Thymus (tissue), 11 donors: ENCODE data around the gene SLC4A5. TPM values are rescaled to one million over a fixed set of nuclear protein-coding genes. Genes with fewer than 3 reads are reported as not detected.
"Not testable (repeated sequence)": the region's sequence is repeated elsewhere in the genome, so short reads cannot be mapped to it uniquely, and the experiment has no call there.

Experiments used
- DNase-seq, 9 donors: peaks; one replicate each; pipeline ENCODE4 v3.0.0-alpha.2; 2013; ENCODE audit warnings: low spot score in 9 of 9, low read depth in 6 of 9, missing footprints in 1 of 9
- H3K27ac ChIP-seq, 2 donors: one replicate each; pipeline ENCODE4 v1.5.1; 2013; ENCODE audit warnings: control low read depth in 1 of 2, low read depth in 1 of 2, low read length in 1 of 2, mild to moderate bottlenecking in 1 of 2, moderate library complexity in 1 of 2
- H3K27me3 ChIP-seq, 2 donors: one replicate each; pipeline ENCODE4 v1.5.1; 2013; ENCODE audit warnings: low read length in 1 of 2; ENCODE audit not compliant: control insufficient read depth in 2 of 2, insufficient read depth in 1 of 2
- H3K36me3 ChIP-seq, 2 donors: one replicate each; pipeline ENCODE4 v1.5.1; 2013; ENCODE audit warnings: low read length in 1 of 2, mild to moderate bottlenecking in 1 of 2, moderate library complexity in 1 of 2; ENCODE audit not compliant: control insufficient read depth in 2 of 2, insufficient read depth in 2 of 2
- H3K4me1 ChIP-seq, 2 donors: one replicate each; pipeline ENCODE4 v1.5.1; 2013; ENCODE audit warnings: low read length in 2 of 2; ENCODE audit not compliant: control insufficient read depth in 2 of 2, insufficient read depth in 2 of 2
- H3K4me3 ChIP-seq, 2 donors: one replicate each; pipeline ENCODE4 v1.5.1; 2013; ENCODE audit warnings: low read length in 2 of 2, control low read depth in 1 of 2, mild to moderate bottlenecking in 1 of 2
- H3K9me3 ChIP-seq, 2 donors: one replicate each; pipeline ENCODE4 v1.5.1; 2013; ENCODE audit warnings: low read length in 1 of 2, mild to moderate bottlenecking in 1 of 2; ENCODE audit not compliant: control insufficient read depth in 2 of 2, insufficient read depth in 1 of 2
- WGBS: extraction: QIAGEN DNeasy Blood & Tissue Kit; methylation state at CpG from one replicate; pipeline ENCODE4 v1.1.7; 2013; 5-methylcytosine and 5-hydroxymethylcytosine counted together
- polyA plus RNA-seq: library from polyadenylated mRNA; stranded (reverse); fragments of 200-250 nt; gene quantifications from one replicate; pipeline ENCODE4 v1.2.3, GENCODE V29; 2013
- total RNA-seq: library from RNA; stranded (reverse); fragments of 120-200 nt; gene quantifications from one replicate; pipeline ENCODE4 v1.2.4, GENCODE V29; 2013
- donor health status: healthy.

SLC4A5 gene
- total and polyA plus RNA-seq, 2 donors = 0.85 to 2.5 TPM

GRCh38 chr2:74347303-74347702 lies 4.1 kb upstream of the SLC4A5 start:
- H3K27ac ChIP-seq = no peak overlapping the region
- no peak overlapping the region for H3K4me3 ChIP-seq
- H3K4me1 ChIP-seq = no peaks in the 10 kb centered on the region
- no peaks in the 10 kb centered on the region for H3K9me3 ChIP-seq
- peaks cover 0 to 3% of the 10 kb centered on the region in 2 donors for H3K27me3 ChIP-seq
- DNase-seq = no peak
- H3K36me3 ChIP-seq = no peaks in the 10 kb centered on the region
- WGBS = 98% methylated on average over 1 of the region's 1 CpG

GRCh38 chr2:74345272-74345943 lies 2.2 kb upstream of the SLC4A5 start:
- Histone ChIP-seq H3K27me3 (peaks cover 0 to 3% of the 10 kb centered on the region in 2 donors), H3K27ac (no peak overlapping the region), H3K4me3 (no peak overlapping the region), H3K9me3 (no peaks in the 10 kb centered on the region), H3K4me1 (no peaks in the 10 kb centered on the region), H3K36me3 (no peaks in the 10 kb centered on the region)
- DNase-seq = no peak
- WGBS = 79% methylated on average over 8 of the region's 8 CpGs

DNA sequence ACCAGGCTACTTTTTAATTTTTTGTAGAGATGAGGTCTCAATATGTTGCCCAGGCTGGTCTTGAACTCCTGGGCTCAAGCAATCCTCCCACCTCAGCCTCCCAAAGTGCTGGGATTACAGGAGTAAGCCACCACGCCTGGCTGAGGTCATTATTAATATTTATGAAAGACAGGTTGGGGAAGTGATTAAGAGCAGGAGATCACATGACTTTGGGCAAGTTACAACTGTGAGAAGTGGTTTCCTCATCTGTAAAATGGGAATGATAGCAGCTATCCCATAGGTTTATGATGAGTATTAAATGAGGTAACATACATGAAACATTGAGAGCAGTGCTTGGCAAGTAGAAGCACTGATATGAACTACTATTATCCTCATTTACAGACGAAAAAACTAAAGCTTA lies 7.0 kb downstream of the SLC4A5 start:
- H3K4me3 ChIP-seq, DNase-seq: not testable (repeated sequence)

GRCh38 chr2:74334931-74335333 lies 8.3 kb downstream of the SLC4A5 start:
- no peaks in the 10 kb centered on the region for H3K4me1 ChIP-seq

More for the DNA sequence above, 7.0 kb downstream of the SLC4A5 start:
- H3K4me1 ChIP-seq, H3K9me3 ChIP-seq, H3K27ac ChIP-seq, H3K27me3 ChIP-seq, H3K36me3 ChIP-seq: not testable (repeated sequence)
- WGBS = 93% methylated on average over 2 of the region's 2 CpGs

DNA sequence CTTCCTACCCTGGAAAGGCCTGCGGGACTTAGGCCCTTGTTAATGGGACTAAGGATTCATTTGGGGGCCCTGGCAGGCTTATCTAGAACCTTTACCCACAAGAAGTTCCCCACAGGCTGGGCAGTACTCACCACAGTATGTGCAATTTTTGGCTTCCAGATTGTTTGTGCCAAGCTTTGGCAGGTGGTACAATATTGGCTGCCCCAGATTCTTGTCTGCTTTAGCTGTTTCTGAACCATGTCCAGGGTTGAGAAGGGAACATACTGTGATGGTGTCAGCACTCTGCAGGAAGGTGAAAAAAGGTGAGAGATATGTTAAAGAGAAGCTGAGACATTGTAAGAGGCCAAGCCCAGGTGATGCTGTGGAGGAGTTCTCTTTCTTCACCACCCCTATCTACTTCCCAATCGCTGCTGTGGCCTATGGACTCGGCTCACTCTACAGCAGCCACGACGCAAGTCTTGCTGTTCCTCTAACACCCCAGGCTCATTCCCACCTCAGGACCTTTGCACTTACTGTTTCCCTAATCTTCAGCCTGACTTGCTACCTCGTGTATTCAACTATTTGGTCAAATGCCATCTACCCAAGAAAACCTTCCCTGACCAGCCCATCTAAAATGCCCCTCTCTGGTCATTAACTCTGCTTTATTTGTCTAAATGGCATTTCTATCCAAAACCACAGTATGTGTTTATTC lies 9.2 kb downstream of the SLC4A5 start:
- whole genome bisulfite sequencing = 97% methylated on average over 6 of the region's 6 CpGs
- H3K27me3 ChIP-seq = no peaks in the 10 kb centered on the region

More at GRCh38 chr2:74334931-74335333, 8.3 kb downstream of the SLC4A5 start:
- H3K4me3 ChIP-seq = no peak overlapping the region
- no peaks in the 10 kb centered on the region for H3K27me3 ChIP-seq
- WGBS = 41% methylated on average over 3 of the region's 3 CpGs
- peak; percentile 9 to 72 (median 49) for DNase-seq
- H3K9me3 ChIP-seq = no peaks in the 10 kb centered on the region
- H3K36me3 ChIP-seq = no peaks in the 10 kb centered on the region
- H3K27ac ChIP-seq = no peak overlapping the region

DNA sequence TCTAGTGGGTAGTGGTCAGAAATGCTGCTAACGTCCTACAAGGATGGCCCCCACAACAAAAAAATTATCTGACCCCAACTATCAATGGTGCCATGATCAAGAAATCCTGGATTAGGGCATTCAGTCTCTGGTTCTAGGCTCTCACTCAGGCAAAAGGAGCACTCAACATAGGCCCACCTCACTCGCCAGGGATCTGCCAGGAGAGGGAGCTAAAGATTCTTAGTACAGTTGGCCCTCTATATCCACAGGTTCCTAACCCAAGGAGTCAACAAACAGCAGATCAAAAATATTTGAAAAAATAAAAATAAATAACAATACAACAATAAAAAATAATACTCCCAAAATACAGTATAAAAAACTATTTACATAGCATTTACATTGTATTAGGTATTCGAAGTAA lies 10.0 kb downstream of the SLC4A5 start:
- Histone ChIP-seq H3K9me3 (no peaks in the 10 kb centered on the region), H3K27ac (no peak overlapping the region), H3K4me3 (no peak overlapping the region), H3K36me3 (no peaks in the 10 kb centered on the region), H3K4me1 (no peaks in the 10 kb centered on the region), H3K27me3 (no peaks in the 10 kb centered on the region)
- DNase-seq = peak in 6 of 9 donors; percentile 1 to 36 (median 10)
- WGBS = 91% methylated on average over 3 of the region's 3 CpGs

More for the DNA sequence above, 9.2 kb downstream of the SLC4A5 start:
- no peak for DNase-seq
- no peaks in the 10 kb centered on the region for H3K36me3 ChIP-seq
- H3K27ac ChIP-seq = no peak overlapping the region
- no peaks in the 10 kb centered on the region for H3K9me3 ChIP-seq
- H3K4me1 ChIP-seq = no peaks in the 10 kb centered on the region
- no peak overlapping the region for H3K4me3 ChIP-seq

DNA sequence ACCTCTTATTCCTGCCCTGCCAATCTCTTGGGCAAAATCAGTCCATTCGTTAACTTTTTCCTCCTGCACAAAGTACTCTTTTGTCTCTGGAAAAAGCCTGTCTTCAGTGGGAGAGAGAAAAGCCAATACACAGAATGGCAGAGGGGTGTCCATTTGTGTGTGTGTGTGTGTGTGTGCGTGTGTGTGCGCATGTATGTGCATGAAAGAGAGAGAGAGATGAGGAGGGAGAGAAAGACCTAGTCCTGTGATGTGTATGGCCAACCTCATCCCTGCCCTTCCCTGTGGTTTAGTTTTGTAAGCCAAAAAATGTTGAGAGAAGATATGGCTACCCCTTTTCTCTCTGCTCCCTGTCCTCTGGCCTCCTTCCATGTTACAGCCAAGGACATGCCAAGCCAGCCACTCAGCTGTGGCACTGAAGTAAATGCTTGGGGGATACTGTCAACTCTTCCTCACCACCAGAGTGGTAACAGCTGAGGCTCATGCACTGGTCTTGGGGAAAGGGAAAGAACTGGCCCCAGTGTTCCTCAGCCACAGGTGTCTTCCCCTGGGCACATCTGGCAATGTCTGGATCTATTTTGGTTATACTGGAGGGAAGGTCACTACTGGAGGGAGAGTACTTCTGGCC lies 10.6 kb downstream of the SLC4A5 start:
- Histone ChIP-seq H3K27me3 (no peaks in the 10 kb centered on the region), H3K4me3 (no peak overlapping the region), H3K27ac (no peak overlapping the region), H3K4me1 (no peaks in the 10 kb centered on the region), H3K36me3 (no peaks in the 10 kb centered on the region), H3K9me3 (no peaks in the 10 kb centered on the region)
- no peak for DNase-seq
- WGBS = 97% methylated on average over 3 of the region's 3 CpGs

- 92% methylated on average over 2 of the region's 2 CpGs for WGBS
- H3K4me1 ChIP-seq = no peaks in the 10 kb centered on the region
- H3K9me3 ChIP-seq = no peaks in the 10 kb centered on the region
- no peak overlapping the region for H3K4me3 ChIP-seq
- H3K27ac ChIP-seq = no peak overlapping the region
- H3K27me3 ChIP-seq = no peaks in the 10 kb centered on the region
- no peaks in the 10 kb centered on the region for H3K36me3 ChIP-seq
- DNase-seq = no peak
Observed at GRCh38 chr2:74328573-74328972, 14.6 kb downstream of the SLC4A5 start.

GRCh38 chr2:74328074-74328473 lies 15.1 kb downstream of the SLC4A5 start:
- WGBS = 97% methylated on average over 2 of the region's 2 CpGs
- no peaks in the 10 kb centered on the region for H3K27me3 ChIP-seq
- DNase-seq = no peak

More at GRCh38 chr2:74328074-74328473, 15.1 kb downstream of the SLC4A5 start:
- no peak overlapping the region for H3K4me3 ChIP-seq
- no peaks in the 10 kb centered on the region for H3K9me3 ChIP-seq
- H3K4me1 ChIP-seq = no peaks in the 10 kb centered on the region
- no peaks in the 10 kb centered on the region for H3K36me3 ChIP-seq
- H3K27ac ChIP-seq = no peak overlapping the region
